Measurements from ENCODE around the gene DAW1.

DNA sequence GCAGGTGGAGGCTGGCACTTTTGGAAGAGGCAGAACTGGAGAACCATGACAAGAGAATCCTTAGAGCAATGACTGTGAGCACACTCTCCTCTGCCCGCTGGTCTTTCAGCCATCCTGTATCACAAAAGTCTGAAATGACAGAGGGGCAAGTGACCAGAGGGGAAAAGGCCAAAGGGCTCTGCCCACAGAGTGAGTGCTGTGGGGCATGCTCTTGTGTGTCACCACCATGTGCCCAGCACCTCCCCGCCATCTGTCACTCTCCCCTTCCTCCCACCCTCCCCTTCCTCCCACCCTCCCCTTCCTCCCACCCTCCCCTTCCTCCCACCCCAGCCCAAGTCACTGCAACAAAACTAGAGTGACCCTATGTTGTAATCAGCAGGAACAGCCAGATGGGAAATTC lies 31.9 kb downstream of the DAW1 start:
- TF ChIP-seq, protein P1, sequence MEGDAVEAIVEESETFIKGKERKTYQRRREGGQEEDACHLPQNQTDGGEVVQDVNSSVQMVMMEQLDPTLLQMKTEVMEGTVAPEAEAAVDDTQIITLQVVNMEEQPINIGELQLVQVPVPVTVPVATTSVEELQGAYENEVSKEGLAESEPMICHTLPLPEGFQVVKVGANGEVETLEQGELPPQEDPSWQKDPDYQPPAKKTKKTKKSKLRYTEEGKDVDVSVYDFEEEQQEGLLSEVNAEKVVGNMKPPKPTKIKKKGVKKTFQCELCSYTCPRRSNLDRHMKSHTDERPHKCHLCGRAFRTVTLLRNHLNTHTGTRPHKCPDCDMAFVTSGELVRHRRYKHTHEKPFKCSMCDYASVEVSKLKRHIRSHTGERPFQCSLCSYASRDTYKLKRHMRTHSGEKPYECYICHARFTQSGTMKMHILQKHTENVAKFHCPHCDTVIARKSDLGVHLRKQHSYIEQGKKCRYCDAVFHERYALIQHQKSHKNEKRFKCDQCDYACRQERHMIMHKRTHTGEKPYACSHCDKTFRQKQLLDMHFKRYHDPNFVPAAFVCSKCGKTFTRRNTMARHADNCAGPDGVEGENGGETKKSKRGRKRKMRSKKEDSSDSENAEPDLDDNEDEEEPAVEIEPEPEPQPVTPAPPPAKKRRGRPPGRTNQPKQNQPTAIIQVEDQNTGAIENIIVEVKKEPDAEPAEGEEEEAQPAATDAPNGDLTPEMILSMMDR (optimal IDR thresholded peaks at IDR 0.05 in 1 of 3, IDR thresholded peaks at IDR 0.05 in 1 of 3, conservative IDR thresholded peaks at IDR 0.05 in 1 of 3; ENCODE audit: extremely low read depth in 1 of 3, insufficient read depth in 2 of 3, low read length in 3 of 3): no peak
- TF ChIP-seq EZH2 (IDR thresholded peaks at IDR 0.05; ENCODE audit: low read length): no peak

Measured in keratinocyte (primary cell).